GM12878 (cell line): ENCODE data around the gene GTF2F2.

ENCODE experiments used
- BRCA1 ChIP-seq: IDR thresholded peaks from 2 replicates; pipeline ENCODE4 v1.6.1; 2011; ENCODE audit warnings: low read depth, low read length, improper control_type of control experiment
- CTCF ChIP-seq, 3 experiments: IDR thresholded peaks in 2 of 3; conservative IDR thresholded peaks in 1 of 3; 2 replicates each; pipeline ENCODE4 v1.5.1; 2011; ENCODE audit warnings: low read depth in 3 of 3, low read length in 3 of 3, mild to moderate bottlenecking in 3 of 3, control low read depth in 2 of 3, moderate library complexity in 2 of 3, inconsistent platforms in 1 of 3, mixed read lengths in 1 of 3; ENCODE audit not compliant: control insufficient read depth in 2 of 3, insufficient read depth in 1 of 3; ENCODE audit errors: extremely low read depth in 1 of 3
- POLR2AphosphoS2 ChIP-seq: IDR thresholded peaks from 2 replicates; pipeline ENCODE4 v1.6.1; 2011; ENCODE audit warnings: low read depth, mild to moderate bottlenecking, low read length, improper control_type of control experiment, moderate library complexity
- SMAD1 ChIP-seq: fragments of 450-650 bp; IDR thresholded peaks from 2 replicates; pipeline ENCODE4 v1.6.1; 2018; ENCODE audit warnings: mild to moderate bottlenecking, low read depth; ENCODE audit not compliant: partially characterized antibody
- TF ChIP-seq, protein P1 (sequence below): IDR thresholded peaks from 2 replicates; pipeline ENCODE4 v1.6.1; 2011; ENCODE audit warnings: low read depth, low read length, improper control_type of control experiment, borderline replicate concordance

- no peak for TF ChIP-seq CTCF (IDR thresholded peaks at IDR 0.05 in 2 of 3, conservative IDR thresholded peaks at IDR 0.05 in 1 of 3; ENCODE audit: control insufficient read depth in 2 of 3, extremely low read depth in 1 of 3, insufficient read depth in 1 of 3, low read depth in 3 of 3, low read length in 3 of 3)
- no peak for TF ChIP-seq POLR2AphosphoS2
- TF ChIP-seq, protein P1, sequence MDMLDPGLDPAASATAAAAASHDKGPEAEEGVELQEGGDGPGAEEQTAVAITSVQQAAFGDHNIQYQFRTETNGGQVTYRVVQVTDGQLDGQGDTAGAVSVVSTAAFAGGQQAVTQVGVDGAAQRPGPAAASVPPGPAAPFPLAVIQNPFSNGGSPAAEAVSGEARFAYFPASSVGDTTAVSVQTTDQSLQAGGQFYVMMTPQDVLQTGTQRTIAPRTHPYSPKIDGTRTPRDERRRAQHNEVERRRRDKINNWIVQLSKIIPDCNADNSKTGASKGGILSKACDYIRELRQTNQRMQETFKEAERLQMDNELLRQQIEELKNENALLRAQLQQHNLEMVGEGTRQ, result no peak
- no peak for TF ChIP-seq BRCA1
- TF ChIP-seq SMAD1, result no peak
Observed at GRCh38 chr13:45103449-45103848, 16.9 kb upstream of the GTF2F2 start.
